CD4-positive, alpha-beta T cell (primary cell): ENCODE results near the gene ENDOU. TPM values are rescaled to one million over a fixed set of nuclear protein-coding genes. Genes with fewer than 3 reads are reported as not detected.

Experiments used
- ATAC-seq: fragments of 200-7000 bp; cut with Tn5 transposase; one replicate; pipeline ENCODE4 v1.10.0; 2022; ENCODE audit warnings: mild to moderate bottlenecking; ENCODE audit not compliant: poor library complexity
- CTCF ChIA-PET: fragments of 350-600 bp; sonication (Branson Sonifier 250); formaldehyde crosslinking; loops from one replicate; lab custom pipeline; 2021; ENCODE audit warnings: antibody characterized with exemption, inconsistent platforms; lab: Charles Lee
- POLR2A ChIA-PET: fragments of 350-600 bp; sonication (Branson Sonifier 250); formaldehyde crosslinking; loops from one replicate; lab custom pipeline; 2021; ENCODE audit warnings: antibody characterized with exemption, inconsistent platforms; lab: Charles Lee
- DNase-seq, 14 experiments: peaks; one replicate each; pipeline ENCODE4 v3.0.0-alpha.2; 2013 to 2020; ENCODE audit warnings: mixed read lengths in 2 of 14
- H3K27ac ChIP-seq, 2 donors: one replicate each; pipeline versions ENCODE4 v1.5.1 to v1.7.0; 2013; ENCODE audit warnings: low read length in 2 of 2, low read depth in 1 of 2, mild to moderate bottlenecking in 1 of 2
- H3K27me3 ChIP-seq, 2 experiments: 1 replicate in 1 of 2; 2 replicates in 1 of 2; pipeline versions ENCODE4 v1.6.1 to v1.7.0; 2013; ENCODE audit warnings: low read length in 2 of 2, control low read depth in 1 of 2, mild to moderate bottlenecking in 1 of 2, moderate library complexity in 1 of 2; ENCODE audit not compliant: insufficient read depth in 2 of 2, control insufficient read depth in 1 of 2
- H3K36me3 ChIP-seq: one replicate; pipeline ENCODE4 v1.6.1; 2013; ENCODE audit warnings: low read length, control low read depth; ENCODE audit not compliant: insufficient read depth
- H3K4me1 ChIP-seq: one replicate; pipeline ENCODE4 v1.6.1; 2013; ENCODE audit warnings: low read length, control low read depth; ENCODE audit not compliant: insufficient read depth
- H3K4me3 ChIP-seq: one replicate; pipeline ENCODE4 v1.5.1; 2013; ENCODE audit warnings: mild to moderate bottlenecking, low read length, moderate library complexity
- H3K9me3 ChIP-seq, 2 experiments: 1 replicate in 1 of 2; 2 replicates in 1 of 2; pipeline versions ENCODE4 v1.6.1 to v1.7.0; 2013; ENCODE audit warnings: low read length in 2 of 2, mild to moderate bottlenecking in 2 of 2, control low read depth in 1 of 2, moderate library complexity in 1 of 2; ENCODE audit not compliant: control insufficient read depth in 1 of 2, insufficient read depth in 1 of 2
- H3K27ac Mint-ChIP-seq: one replicate; pipeline ENCODE4 v1.8.0; 2020; ENCODE audit warnings: mixed read lengths
- H3K27me3 Mint-ChIP-seq: one replicate; pipeline ENCODE4 v1.8.0; 2021; ENCODE audit warnings: mixed read lengths
- H3K36me3 Mint-ChIP-seq: one replicate; pipeline ENCODE4 v1.8.0; 2021; ENCODE audit warnings: low read depth, mixed read lengths
- H3K4me1 Mint-ChIP-seq: one replicate; pipeline ENCODE4 v1.8.0; 2021; ENCODE audit warnings: low read depth, mixed read lengths
- H3K4me3 Mint-ChIP-seq: one replicate; pipeline ENCODE4 v1.8.0; 2020; ENCODE audit warnings: mild to moderate bottlenecking, mixed read lengths
- H3K9me3 Mint-ChIP-seq: one replicate; pipeline ENCODE4 v1.8.0; 2020; ENCODE audit warnings: mixed read lengths
- CTCF ChIP-seq: fragments of 200-600 bp; IDR thresholded peaks from one replicate; pipeline ENCODE4 v1.8.0; 2022; ENCODE audit warnings: antibody characterized with exemption, mild to moderate bottlenecking
- intact Hi-C, 2 experiments: fragments of 100-400 bp; cut with DNase I in 1 of 2; cut with micrococcal nuclease in 1 of 2; formaldehyde crosslinking; loops; one replicate each; pipeline versions ENCODE4 v1.15.1 to v1.9.0; 2023 to 2025; cut with DNase I, micrococcal nuclease
- total RNA-seq, 174 experiments: library from RNA in 2 of 174; stranded (reverse) in 2 of 174; gene quantifications; one replicate each; pipeline ENCODE4 v1.2.3 and lab custom pipeline; 2021 to 2026

Gene ENDOU
- total RNA-seq, 2 experiments from 2014 or later: not detected

GRCh38 chr12:47744005-47744651, 18.8 kb upstream of the ENDOU start:
- Histone ChIP-seq H3K4me1 (peaks cover 37% of the 10 kb centered on the region), H3K27me3 (no peaks in the 10 kb centered on the region), H3K9me3 (no peaks in the 10 kb centered on the region), H3K27ac (no peak overlapping the region), H3K36me3 (no peaks in the 10 kb centered on the region), H3K4me3 (no peak overlapping the region)
- H3K27me3 Mint-ChIP-seq: no peaks in the 10 kb centered on the region
- H3K9me3 Mint-ChIP-seq: no peaks in the 10 kb centered on the region
- TF ChIP-seq CTCF: peak; percentile 71
- intact Hi-C loops: loop anchor here (1.0 to 5.0 kb wide), 3 partner anchors 23 to 203 kb away; no protein-coding TSS in a partner anchor
- DNase-seq (peak; percentile 50 to 82 (median 64)), ATAC-seq (peak; percentile 56)
- ChIA-PET POLR2A (interaction anchor here (0.9 to 3.6 kb wide), 5 partner anchors 22 to 413 kb away, joined by 3 to 15 read pairs (median 4); partner anchors contain the start of gene ASB8), CTCF (interaction anchor here (0.6 to 5.7 kb wide), 15 partner anchors 15 to 139 kb away, joined by 3 to 157 read pairs (median 4); partner anchors contain the start of genes RAPGEF3 and SLC48A1)
- no peak overlapping the region for H3K27ac Mint-ChIP-seq
- H3K4me1 Mint-ChIP-seq: peaks cover 41% of the 10 kb centered on the region
- no peak overlapping the region for H3K4me3 Mint-ChIP-seq
- no peaks in the 10 kb centered on the region for H3K36me3 Mint-ChIP-seq

GRCh38 chr12:47743311-47743860, 18.1 kb upstream of the ENDOU start:
- POLR2A ChIA-PET: interaction anchor here (1.0 to 3.6 kb wide), 6 partner anchors 23 to 414 kb away, joined by 3 to 15 read pairs (median 4); partner anchors contain the start of gene ASB8
- Histone ChIP-seq H3K36me3 (no peaks in the 10 kb centered on the region), H3K9me3 (no peaks in the 10 kb centered on the region), H3K27ac (no peak overlapping the region), H3K27me3 (no peaks in the 10 kb centered on the region), H3K4me1 (peaks cover 38% of the 10 kb centered on the region), H3K4me3 (no peak overlapping the region)
- ATAC-seq (no peak), DNase-seq (no peak)
- Mint-ChIP-seq H3K9me3 (no peaks in the 10 kb centered on the region), H3K27me3 (no peaks in the 10 kb centered on the region), H3K4me1 (peaks cover 42% of the 10 kb centered on the region), H3K27ac (no peak overlapping the region), H3K4me3 (no peak overlapping the region), H3K36me3 (no peaks in the 10 kb centered on the region)
- CTCF ChIA-PET: interaction anchor here (1.0 to 5.7 kb wide), 14 partner anchors 15 to 875 kb away, joined by 3 to 157 read pairs (median 6); partner anchors contain the start of genes RAPGEF3 and SLC48A1
- intact Hi-C loops: loop anchor here in 1 of 2 experiments (2.0 to 5.0 kb wide), 2 partner anchors 29 to 204 kb away; no protein-coding TSS in a partner anchor
- no peak for TF ChIP-seq CTCF

- Mint-ChIP-seq H3K9me3 (no peaks in the 10 kb centered on the region), H3K27me3 (no peaks in the 10 kb centered on the region), H3K4me1 (peaks cover 42% of the 10 kb centered on the region), H3K36me3 (no peaks in the 10 kb centered on the region), H3K4me3 (no peak overlapping the region), H3K27ac (no peak overlapping the region)
- H3K4me3 ChIP-seq: no peak overlapping the region
- intact Hi-C loops: loop anchor here (1.0 to 5.0 kb wide), 4 partner anchors 28 to 205 kb away; no protein-coding TSS in a partner anchor
- no peaks in the 10 kb centered on the region for H3K9me3 ChIP-seq
- peaks cover 38% of the 10 kb centered on the region for H3K4me1 ChIP-seq
- ATAC-seq (peak; percentile 38), DNase-seq (peak; percentile 57 to 83 (median 68))
- CTCF ChIA-PET: interaction anchor here (0.7 to 5.7 kb wide), 15 partner anchors 16 to 876 kb away, joined by 3 to 157 read pairs (median 5); partner anchors contain the start of genes RAPGEF3, SLC48A1 and TMEM106C
- peak; percentile 100 for TF ChIP-seq CTCF
- no peaks in the 10 kb centered on the region for H3K36me3 ChIP-seq
- no peak overlapping the region for H3K27ac ChIP-seq
- POLR2A ChIA-PET: interaction anchor here (0.9 to 3.6 kb wide), 10 partner anchors 15 to 97 kb away, joined by 3 to 15 read pairs (median 5); partner anchors contain the start of genes HDAC7 and RPAP3
- H3K27me3 ChIP-seq: no peaks in the 10 kb centered on the region
Measured at GRCh38 chr12:47742253-47742825, 17.0 kb upstream of the ENDOU start.
